ENCODE measurements around the gene CCDC28B.

Gene CCDC28B

GRCh38 chr1:32201011-32201855 lies 838 bp downstream of the CCDC28B start:
- TF ChIP-seq TAF1 (IDR thresholded peaks at IDR 0.05; ENCODE audit: borderline replicate concordance, insufficient read depth, low read length): no peak
- TF ChIP-seq SIN3A (IDR thresholded peaks at IDR 0.05; ENCODE audit: borderline replicate concordance, insufficient read depth, low read length): 0 out of 2 replicates have a peak, but pooled peaks have one; percentile 23

GRCh38 chr1:32204943-32205361 lies 4.6 kb downstream of the CCDC28B start:
- TF ChIP-seq REST (IDR thresholded peaks at IDR 0.05; ENCODE audit: insufficient read depth in 1 of 2, low read depth in 2 of 2, low read length in 2 of 2) (no peak), POLR2AphosphoS5 (IDR thresholded peaks at IDR 0.05; ENCODE audit: low read depth, low read length) (no peak), TAF1 (IDR thresholded peaks at IDR 0.05; ENCODE audit: borderline replicate concordance, insufficient read depth, low read length) (no peak), FOXP2 (optimal IDR thresholded peaks at IDR 0.05; ENCODE audit: borderline replicate concordance, extremely low read depth, extremely low read length, insufficient read depth) (no peak), SIN3A (IDR thresholded peaks at IDR 0.05; ENCODE audit: borderline replicate concordance, insufficient read depth, low read length) (no peak)

GRCh38 chr1:32205401-32206370 lies 5.3 kb downstream of the CCDC28B start, which contains the start of gene IQCC:
IQCC (plus strand) TSS chr1:32205671; CDS start chr1:32205682, 11 bp downstream.
- TF ChIP-seq REST (IDR thresholded peaks at IDR 0.05; ENCODE audit: insufficient read depth in 1 of 2, low read depth in 2 of 2, low read length in 2 of 2) (no peak), POLR2AphosphoS5 (IDR thresholded peaks at IDR 0.05; ENCODE audit: low read depth, low read length) (peak; percentile 83), SIN3A (IDR thresholded peaks at IDR 0.05; ENCODE audit: borderline replicate concordance, insufficient read depth, low read length) (no peak), TAF1 (IDR thresholded peaks at IDR 0.05; ENCODE audit: borderline replicate concordance, insufficient read depth, low read length) (no peak), FOXP2 (optimal IDR thresholded peaks at IDR 0.05; ENCODE audit: borderline replicate concordance, extremely low read depth, extremely low read length, insufficient read depth) (peak; percentile 65)

- TF ChIP-seq POLR2AphosphoS5 (IDR thresholded peaks at IDR 0.05; ENCODE audit: low read depth, low read length) (no peak), FOXP2 (optimal IDR thresholded peaks at IDR 0.05; ENCODE audit: borderline replicate concordance, extremely low read depth, extremely low read length, insufficient read depth) (no peak), SIN3A (IDR thresholded peaks at IDR 0.05; ENCODE audit: borderline replicate concordance, insufficient read depth, low read length) (no peak), REST (IDR thresholded peaks at IDR 0.05; ENCODE audit: insufficient read depth in 1 of 2, low read depth in 2 of 2, low read length in 2 of 2) (no peak), TAF1 (IDR thresholded peaks at IDR 0.05; ENCODE audit: borderline replicate concordance, insufficient read depth, low read length) (no peak)
Observed at GRCh38 chr1:32208469-32208868, 8.1 kb downstream of the CCDC28B start.

GRCh38 chr1:32208891-32209328 lies 8.5 kb downstream of the CCDC28B start, which contains the start of gene DCDC2B:
DCDC2B (plus strand) TSS chr1:32209089; CDS start chr1:32209094, 5 bp downstream.
- TF ChIP-seq SIN3A (IDR thresholded peaks at IDR 0.05; ENCODE audit: borderline replicate concordance, insufficient read depth, low read length) (no peak), REST (IDR thresholded peaks at IDR 0.05; ENCODE audit: insufficient read depth in 1 of 2, low read depth in 2 of 2, low read length in 2 of 2) (no peak), POLR2AphosphoS5 (IDR thresholded peaks at IDR 0.05; ENCODE audit: low read depth, low read length) (no peak), TAF1 (IDR thresholded peaks at IDR 0.05; ENCODE audit: borderline replicate concordance, insufficient read depth, low read length) (no peak)

Data from PFSK-1 (cell line).